ENCODE data around the gene FSIP2.

Gene FSIP2

GRCh38 chr2:185738679-185739472 lies at the start of gene FSIP2:
TSS of gene FSIP2 (plus strand) at chr2:185738804. CDS start at chr2:185738895, 91 bp downstream.
- no peak for DNase-seq (ENCODE audit: low read depth in 3 of 3)

- DNase-seq (ENCODE audit: low read depth in 3 of 3), result no peak
Measured at GRCh38 chr2:185689906-185690539, 48.6 kb upstream of the FSIP2 start.

- DNase-seq (ENCODE audit: low read depth in 3 of 3), result no peak
Measured at GRCh38 chr2:185695711-185696235, 42.8 kb upstream of the FSIP2 start.

- DNase-seq (ENCODE audit: low read depth in 3 of 3), result no peak
Measured at GRCh38 chr2:185700883-185701282, 37.7 kb upstream of the FSIP2 start.

GRCh38 chr2:185734658-185735057 lies 3.9 kb upstream of the FSIP2 start:
- DNase-seq (ENCODE audit: low read depth in 3 of 3), result no peak

- no peak for DNase-seq (ENCODE audit: low read depth in 3 of 3)
Measured at GRCh38 chr2:185736210-185736609, 2.4 kb upstream of the FSIP2 start.

GRCh38 chr2:185745864-185746859 lies 7.6 kb downstream of the FSIP2 start:
- no peak for DNase-seq (ENCODE audit: low read depth in 3 of 3)

- no peak for DNase-seq (ENCODE audit: low read depth in 3 of 3)
Measured at GRCh38 chr2:185757356-185757755, 18.8 kb downstream of the FSIP2 start.

GRCh38 chr2:185771396-185771795 lies 32.8 kb downstream of the FSIP2 start:
- DNase-seq (ENCODE audit: low read depth in 3 of 3), result no peak

GRCh38 chr2:185780890-185781289 lies 42.3 kb downstream of the FSIP2 start:
- no peak for DNase-seq (ENCODE audit: low read depth in 3 of 3)

- DNase-seq (ENCODE audit: low read depth in 3 of 3), result no peak
Measured at GRCh38 chr2:185782223-185782769, 43.7 kb downstream of the FSIP2 start.

- DNase-seq (ENCODE audit: low read depth in 3 of 3), result no peak
Measured at GRCh38 chr2:185785156-185785555, 46.6 kb downstream of the FSIP2 start.

GRCh38 chr2:185785851-185786473 lies 47.4 kb downstream of the FSIP2 start:
- DNase-seq (ENCODE audit: low read depth in 3 of 3), result no peak

GRCh38 chr2:185787227-185788145 lies 48.9 kb downstream of the FSIP2 start:
- no peak for DNase-seq (ENCODE audit: low read depth in 3 of 3)

- no peak for DNase-seq (ENCODE audit: low read depth in 3 of 3)
Measured at GRCh38 chr2:185790361-185790760, 51.8 kb downstream of the FSIP2 start.

- no peak for DNase-seq (ENCODE audit: low read depth in 3 of 3)
Measured at GRCh38 chr2:185793532-185794345, 55.1 kb downstream of the FSIP2 start.

GRCh38 chr2:185796758-185797157 lies 58.2 kb downstream of the FSIP2 start:
- no peak for DNase-seq (ENCODE audit: low read depth in 3 of 3)

GRCh38 chr2:185802926-185803325 lies 64.3 kb downstream of the FSIP2 start:
- DNase-seq (ENCODE audit: low read depth in 3 of 3), result no peak

- DNase-seq (ENCODE audit: low read depth in 3 of 3), result no peak
Measured at GRCh38 chr2:185806783-185807182, 68.2 kb downstream of the FSIP2 start.
